ENCODE results near the gene PRPF31. TPM values are rescaled to one million over a fixed set of nuclear protein-coding genes. Genes with fewer than 3 reads are reported as not detected.

PRPF31 gene
- total and polyA plus RNA-seq, 2 of the 13 experiments (the other 11 are each of a cell fraction or from before 2014, with no cell fraction given) = 23.8 to 63.8 TPM

DNA sequence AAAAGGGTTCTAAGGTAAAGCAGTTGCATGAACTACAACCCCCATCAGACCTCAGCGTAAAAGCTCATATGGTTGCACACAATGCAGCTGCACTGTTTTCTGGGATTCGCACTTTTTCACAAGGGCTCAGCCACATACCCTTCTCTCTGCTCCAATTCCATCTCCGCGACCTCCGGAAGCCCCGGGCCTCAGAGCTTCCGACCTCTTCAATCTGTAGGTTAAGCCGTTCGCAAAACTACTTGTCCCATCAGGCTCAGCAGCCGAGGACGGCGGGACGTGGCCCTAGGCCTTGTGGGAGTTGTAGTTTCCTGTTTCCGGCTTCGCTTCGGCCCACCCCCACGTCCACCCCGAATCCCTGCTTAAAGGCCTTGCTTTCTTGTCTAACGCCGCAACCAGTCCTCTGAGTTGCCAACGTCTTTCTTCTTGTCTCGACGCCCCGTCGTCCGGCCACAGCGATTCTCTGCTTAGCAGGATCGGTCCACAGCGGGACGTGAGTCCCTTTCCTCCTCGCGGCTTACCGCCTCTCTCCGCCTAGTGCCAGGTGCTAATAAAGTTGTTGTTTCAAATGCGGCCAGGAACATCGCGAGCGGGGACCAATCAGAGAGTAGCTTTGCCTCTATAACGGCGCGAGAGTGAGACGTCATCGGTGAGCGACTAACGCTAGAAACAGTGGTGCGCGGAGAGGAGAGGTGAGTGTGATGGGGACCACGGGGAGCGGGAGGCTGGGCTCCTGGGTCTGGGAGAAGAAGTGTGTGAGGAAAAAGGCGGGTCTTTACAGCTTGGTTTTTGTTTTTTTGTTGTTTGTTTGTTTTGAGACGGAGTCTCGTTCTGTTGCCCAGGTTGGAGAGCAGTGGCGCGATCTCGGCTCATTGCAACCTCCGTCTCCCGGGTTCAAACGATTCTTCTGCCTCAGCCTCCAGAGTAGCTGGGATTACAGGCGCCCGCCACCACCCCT, at the start of gene PRPF31, which contains the start of gene TFPT (continued):
- TF ChIP-seq, protein P1, sequence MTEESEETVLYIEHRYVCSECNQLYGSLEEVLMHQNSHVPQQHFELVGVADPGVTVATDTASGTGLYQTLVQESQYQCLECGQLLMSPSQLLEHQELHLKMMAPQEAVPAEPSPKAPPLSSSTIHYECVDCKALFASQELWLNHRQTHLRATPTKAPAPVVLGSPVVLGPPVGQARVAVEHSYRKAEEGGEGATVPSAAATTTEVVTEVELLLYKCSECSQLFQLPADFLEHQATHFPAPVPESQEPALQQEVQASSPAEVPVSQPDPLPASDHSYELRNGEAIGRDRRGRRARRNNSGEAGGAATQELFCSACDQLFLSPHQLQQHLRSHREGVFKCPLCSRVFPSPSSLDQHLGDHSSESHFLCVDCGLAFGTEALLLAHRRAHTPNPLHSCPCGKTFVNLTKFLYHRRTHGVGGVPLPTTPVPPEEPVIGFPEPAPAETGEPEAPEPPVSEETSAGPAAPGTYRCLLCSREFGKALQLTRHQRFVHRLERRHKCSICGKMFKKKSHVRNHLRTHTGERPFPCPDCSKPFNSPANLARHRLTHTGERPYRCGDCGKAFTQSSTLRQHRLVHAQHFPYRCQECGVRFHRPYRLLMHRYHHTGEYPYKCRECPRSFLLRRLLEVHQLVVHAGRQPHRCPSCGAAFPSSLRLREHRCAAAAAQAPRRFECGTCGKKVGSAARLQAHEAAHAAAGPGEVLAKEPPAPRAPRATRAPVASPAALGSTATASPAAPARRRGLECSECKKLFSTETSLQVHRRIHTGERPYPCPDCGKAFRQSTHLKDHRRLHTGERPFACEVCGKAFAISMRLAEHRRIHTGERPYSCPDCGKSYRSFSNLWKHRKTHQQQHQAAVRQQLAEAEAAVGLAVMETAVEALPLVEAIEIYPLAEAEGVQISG (CRISPR knock-in tag; IDR thresholded peaks at IDR 0.05) = peak; percentile 92
- TF ChIP-seq ZFP1 (CRISPR knock-in tag; IDR thresholded peaks at IDR 0.05) (peak; percentile 76; the same call in 1 of the 2 replicates), JUNB (CRISPR knock-in tag; IDR thresholded peaks at IDR 0.05; ENCODE audit: borderline replicate concordance) (peak; percentile 44; the same call in 1 of the 2 replicates), ZNF343 (CRISPR knock-in tag; IDR thresholded peaks at IDR 0.05) (0 out of 2 replicates have a peak, but pooled peaks have one; percentile 85), ZNF20 (CRISPR knock-in tag; IDR thresholded peaks at IDR 0.05) (no peak), FOXO1 (CRISPR knock-in tag; IDR thresholded peaks at IDR 0.05) (peak; percentile 42; the same call in 1 of the 2 replicates), BRCA1 (CRISPR knock-in tag; IDR thresholded peaks at IDR 0.05) (no peak), GPN1 (CRISPR knock-in tag; IDR thresholded peaks at IDR 0.05; ENCODE audit: borderline replicate concordance) (no peak), SMC3 (IDR thresholded peaks at IDR 0.05; ENCODE audit: low read length) (no peak), MTF2 (CRISPR knock-in tag; IDR thresholded peaks at IDR 0.05; ENCODE audit: borderline replicate concordance) (no peak), HIVEP1 (CRISPR knock-in tag; IDR thresholded peaks at IDR 0.05) (peak; percentile 68), ZNF333 (CRISPR knock-in tag; IDR thresholded peaks at IDR 0.05; ENCODE audit: borderline replicate concordance) (no peak), ZBTB38 (CRISPR knock-in tag; IDR thresholded peaks at IDR 0.05) (peak; percentile 76; the same call in 1 of the 2 replicates), MATR3 (CRISPR knock-in tag; IDR thresholded peaks at IDR 0.05) (no peak), ZNF143 (CRISPR knock-in tag; IDR thresholded peaks at IDR 0.05) (peak; percentile 98), FOSL1 (CRISPR knock-in tag; IDR thresholded peaks at IDR 0.05; ENCODE audit: borderline replicate concordance) (no peak)
- TF ChIP-seq, protein P2, sequence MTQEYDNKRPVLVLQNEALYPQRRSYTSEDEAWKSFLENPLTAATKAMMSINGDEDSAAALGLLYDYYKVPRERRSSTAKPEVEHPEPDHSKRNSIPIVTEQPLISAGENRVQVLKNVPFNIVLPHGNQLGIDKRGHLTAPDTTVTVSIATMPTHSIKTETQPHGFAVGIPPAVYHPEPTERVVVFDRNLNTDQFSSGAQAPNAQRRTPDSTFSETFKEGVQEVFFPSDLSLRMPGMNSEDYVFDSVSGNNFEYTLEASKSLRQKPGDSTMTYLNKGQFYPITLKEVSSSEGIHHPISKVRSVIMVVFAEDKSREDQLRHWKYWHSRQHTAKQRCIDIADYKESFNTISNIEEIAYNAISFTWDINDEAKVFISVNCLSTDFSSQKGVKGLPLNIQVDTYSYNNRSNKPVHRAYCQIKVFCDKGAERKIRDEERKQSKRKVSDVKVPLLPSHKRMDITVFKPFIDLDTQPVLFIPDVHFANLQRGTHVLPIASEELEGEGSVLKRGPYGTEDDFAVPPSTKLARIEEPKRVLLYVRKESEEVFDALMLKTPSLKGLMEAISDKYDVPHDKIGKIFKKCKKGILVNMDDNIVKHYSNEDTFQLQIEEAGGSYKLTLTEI (CRISPR knock-in tag; conservative IDR thresholded peaks at IDR 0.05) = no peak
- TF ChIP-seq, protein P3, sequence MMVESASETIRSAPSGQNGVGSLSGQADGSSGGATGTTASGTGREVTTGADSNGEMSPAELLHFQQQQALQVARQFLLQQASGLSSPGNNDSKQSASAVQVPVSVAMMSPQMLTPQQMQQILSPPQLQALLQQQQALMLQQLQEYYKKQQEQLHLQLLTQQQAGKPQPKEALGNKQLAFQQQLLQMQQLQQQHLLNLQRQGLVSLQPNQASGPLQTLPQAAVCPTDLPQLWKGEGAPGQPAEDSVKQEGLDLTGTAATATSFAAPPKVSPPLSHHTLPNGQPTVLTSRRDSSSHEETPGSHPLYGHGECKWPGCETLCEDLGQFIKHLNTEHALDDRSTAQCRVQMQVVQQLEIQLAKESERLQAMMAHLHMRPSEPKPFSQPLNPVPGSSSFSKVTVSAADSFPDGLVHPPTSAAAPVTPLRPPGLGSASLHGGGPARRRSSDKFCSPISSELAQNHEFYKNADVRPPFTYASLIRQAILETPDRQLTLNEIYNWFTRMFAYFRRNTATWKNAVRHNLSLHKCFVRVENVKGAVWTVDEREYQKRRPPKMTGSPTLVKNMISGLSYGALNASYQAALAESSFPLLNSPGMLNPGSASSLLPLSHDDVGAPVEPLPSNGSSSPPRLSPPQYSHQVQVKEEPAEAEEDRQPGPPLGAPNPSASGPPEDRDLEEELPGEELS (CRISPR knock-in tag; IDR thresholded peaks at IDR 0.05) = peak; percentile 6; the same call in 1 of the 2 replicates
- TF ChIP-seq, protein P4, sequence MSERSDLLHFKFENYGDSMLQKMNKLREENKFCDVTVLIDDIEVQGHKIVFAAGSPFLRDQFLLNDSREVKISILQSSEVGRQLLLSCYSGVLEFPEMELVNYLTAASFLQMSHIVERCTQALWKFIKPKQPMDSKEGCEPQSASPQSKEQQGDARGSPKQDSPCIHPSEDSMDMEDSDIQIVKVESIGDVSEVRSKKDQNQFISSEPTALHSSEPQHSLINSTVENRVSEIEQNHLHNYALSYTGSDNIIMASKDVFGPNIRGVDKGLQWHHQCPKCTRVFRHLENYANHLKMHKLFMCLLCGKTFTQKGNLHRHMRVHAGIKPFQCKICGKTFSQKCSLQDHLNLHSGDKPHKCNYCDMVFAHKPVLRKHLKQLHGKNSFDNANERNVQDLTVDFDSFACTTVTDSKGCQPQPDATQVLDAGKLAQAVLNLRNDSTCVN (CRISPR knock-in tag; IDR thresholded peaks at IDR 0.05; ENCODE audit: borderline replicate concordance) = no peak
- TF ChIP-seq, protein P5, sequence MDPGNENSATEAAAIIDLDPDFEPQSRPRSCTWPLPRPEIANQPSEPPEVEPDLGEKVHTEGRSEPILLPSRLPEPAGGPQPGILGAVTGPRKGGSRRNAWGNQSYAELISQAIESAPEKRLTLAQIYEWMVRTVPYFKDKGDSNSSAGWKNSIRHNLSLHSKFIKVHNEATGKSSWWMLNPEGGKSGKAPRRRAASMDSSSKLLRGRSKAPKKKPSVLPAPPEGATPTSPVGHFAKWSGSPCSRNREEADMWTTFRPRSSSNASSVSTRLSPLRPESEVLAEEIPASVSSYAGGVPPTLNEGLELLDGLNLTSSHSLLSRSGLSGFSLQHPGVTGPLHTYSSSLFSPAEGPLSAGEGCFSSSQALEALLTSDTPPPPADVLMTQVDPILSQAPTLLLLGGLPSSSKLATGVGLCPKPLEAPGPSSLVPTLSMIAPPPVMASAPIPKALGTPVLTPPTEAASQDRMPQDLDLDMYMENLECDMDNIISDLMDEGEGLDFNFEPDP (CRISPR knock-in tag; conservative IDR thresholded peaks at IDR 0.05) = no peak
